Sigmoid colon (tissue), 7 donors: ENCODE results near the gene CYP24A1. TPM values are rescaled to one million over a fixed set of nuclear protein-coding genes. Genes with fewer than 3 reads are reported as not detected.

Experiments used
- DNase-seq: peaks from one replicate; pipeline ENCODE4 v3.0.0-alpha.2; 2019
- H3K27ac ChIP-seq, 4 donors: fragments of 200-600 bp; sonication (generic); one replicate each; pipeline ENCODE4 v1.5.1; 2016 to 2019; ENCODE audit warnings: mild to moderate bottlenecking in 1 of 4
- H3K27me3 ChIP-seq, 3 donors: fragments of 200-600 bp; sonication (generic); one replicate each; pipeline ENCODE4 v1.5.1; 2019; ENCODE audit warnings: mild to moderate bottlenecking in 1 of 3
- H3K36me3 ChIP-seq, 4 donors: fragments of 200-600 bp; sonication (generic); one replicate each; pipeline ENCODE4 v1.5.1; 2016 to 2019
- H3K4me1 ChIP-seq, 4 donors: fragments of 200-600 bp; sonication (generic); one replicate each; pipeline ENCODE4 v1.5.1; 2017 to 2019
- H3K4me3 ChIP-seq, 4 donors: fragments of 200-600 bp; sonication (generic); one replicate each; pipeline ENCODE4 v1.5.1; 2017 to 2019; ENCODE audit warnings: mild to moderate bottlenecking in 2 of 4, moderate library complexity in 1 of 4
- H3K9me3 ChIP-seq, 4 donors: fragments of 200-600 bp in 3 of 4; sonication (generic) in 3 of 4; one replicate each; pipeline versions ENCODE4 v1.5.1 to v1.6.1; 2013 to 2019
- EP300 ChIP-seq, 4 donors: sonication (generic); formaldehyde crosslinking; IDR thresholded peaks; one replicate each; pipeline ENCODE4 v1.6.1; 2017; ENCODE audit warnings: antibody characterized with exemption in 4 of 4
- POLR2A ChIP-seq, 2 donors: fragments of 450-650 bp; IDR thresholded peaks; one replicate each; pipeline ENCODE4 v1.6.1; 2016; ENCODE audit warnings: antibody characterized with exemption in 2 of 2, mild to moderate bottlenecking in 2 of 2, moderate library complexity in 2 of 2
- POLR2AphosphoS5 ChIP-seq, 4 donors: sonication (generic); formaldehyde crosslinking; IDR thresholded peaks; one replicate each; pipeline ENCODE4 v1.6.1; 2017; ENCODE audit warnings: antibody characterized with exemption in 4 of 4
- WGBS, 2 donors: extraction: QIAGEN DNeasy Blood & Tissue Kit; methylation state at CpG; one replicate each; pipeline ENCODE4 v1.1.7; 2013; 5-methylcytosine and 5-hydroxymethylcytosine counted together
- intact Hi-C: fragments of 100-400 bp; cut with DNase I; formaldehyde crosslinking; loops from one replicate; pipeline ENCODE4 v1.15.1; 2023
- polyA plus RNA-seq, 3 donors: library from polyadenylated mRNA; stranded (reverse); fragments of 200-250 nt; gene quantifications; one replicate each; pipeline ENCODE4 v1.2.3, GENCODE V29; 2013
- total RNA-seq, 4 donors: library from RNA; depleted of rRNA; stranded (reverse); fragments of >200 nt; gene quantifications; one replicate each; pipeline ENCODE4 v1.1.0, GENCODE V29; 2016
- TF ChIP-seq, protein P1 (sequence below), 4 experiments: fragments of 450-650 bp in 3 of 4; fragments of 200-600 bp in 1 of 4; IDR thresholded peaks; one replicate each; pipeline ENCODE4 v1.5.1; 2016 to 2019; ENCODE audit warnings: antibody characterized with exemption in 4 of 4, mild to moderate bottlenecking in 3 of 4, moderate library complexity in 2 of 4
- donor health status: healthy with polysubstance abuse.
- donor health status: Bipolar disorder and iron deficiency.
- donor health status: healthy.

Gene CYP24A1
- total and polyA plus RNA-seq, 7 donors, result 0.26 to 1.8 TPM; not detected in 5

DNA sequence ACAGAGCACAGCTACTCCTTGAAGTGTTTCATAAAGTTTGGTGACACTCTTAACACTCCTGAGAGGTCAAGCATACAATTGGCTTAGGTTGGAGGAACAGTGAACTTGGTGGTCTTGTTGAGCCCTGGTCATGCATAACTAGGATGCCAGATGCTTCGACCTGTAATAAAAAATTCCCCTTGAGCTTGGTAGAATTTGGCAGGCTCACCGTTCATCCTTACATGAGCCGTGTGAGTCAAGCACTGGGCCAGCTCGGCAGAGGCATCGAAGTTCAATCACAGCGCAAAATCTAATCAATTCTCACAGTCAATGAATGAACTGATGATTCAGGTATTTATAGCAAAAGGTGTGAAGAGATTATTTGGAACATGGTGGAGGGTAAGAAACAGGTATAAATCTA is 33.7 kb downstream of the CYP24A1 start:
- WGBS, 2 donors, result 91 to 93% methylated on average over 6 of the region's 6 CpGs

GRCh38 chr20:54139188-54139587 is 34.6 kb downstream of the CYP24A1 start:
- Histone ChIP-seq H3K9me3 (peaks cover 0 to 6% (median 0%) of the 10 kb centered on the region in 4 donors), H3K36me3 (no peaks in the 10 kb centered on the region), H3K27me3 (no peaks in the 10 kb centered on the region), H3K27ac (no peak overlapping the region), H3K4me3 (no peak overlapping the region), H3K4me1 (no peaks in the 10 kb centered on the region)
- intact Hi-C loops, result no loop called here
- DNase-seq, result no peak
- WGBS, 2 donors, result 89 to 92% methylated on average over 7 of the region's 7 CpGs
- no peak for TF ChIP-seq EP300 (IDR thresholded peaks at IDR 0.05)
- TF ChIP-seq, protein P1, sequence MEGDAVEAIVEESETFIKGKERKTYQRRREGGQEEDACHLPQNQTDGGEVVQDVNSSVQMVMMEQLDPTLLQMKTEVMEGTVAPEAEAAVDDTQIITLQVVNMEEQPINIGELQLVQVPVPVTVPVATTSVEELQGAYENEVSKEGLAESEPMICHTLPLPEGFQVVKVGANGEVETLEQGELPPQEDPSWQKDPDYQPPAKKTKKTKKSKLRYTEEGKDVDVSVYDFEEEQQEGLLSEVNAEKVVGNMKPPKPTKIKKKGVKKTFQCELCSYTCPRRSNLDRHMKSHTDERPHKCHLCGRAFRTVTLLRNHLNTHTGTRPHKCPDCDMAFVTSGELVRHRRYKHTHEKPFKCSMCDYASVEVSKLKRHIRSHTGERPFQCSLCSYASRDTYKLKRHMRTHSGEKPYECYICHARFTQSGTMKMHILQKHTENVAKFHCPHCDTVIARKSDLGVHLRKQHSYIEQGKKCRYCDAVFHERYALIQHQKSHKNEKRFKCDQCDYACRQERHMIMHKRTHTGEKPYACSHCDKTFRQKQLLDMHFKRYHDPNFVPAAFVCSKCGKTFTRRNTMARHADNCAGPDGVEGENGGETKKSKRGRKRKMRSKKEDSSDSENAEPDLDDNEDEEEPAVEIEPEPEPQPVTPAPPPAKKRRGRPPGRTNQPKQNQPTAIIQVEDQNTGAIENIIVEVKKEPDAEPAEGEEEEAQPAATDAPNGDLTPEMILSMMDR (IDR thresholded peaks at IDR 0.05), result no peak
- TF ChIP-seq POLR2AphosphoS5 (IDR thresholded peaks at IDR 0.05), result no peak
- TF ChIP-seq POLR2A (IDR thresholded peaks at IDR 0.05), result no peak

More for the DNA sequence above, 33.7 kb downstream of the CYP24A1 start:
- Histone ChIP-seq H3K36me3 (no peaks in the 10 kb centered on the region), H3K4me1 (no peaks in the 10 kb centered on the region), H3K4me3 (no peak overlapping the region), H3K27me3 (no peaks in the 10 kb centered on the region), H3K27ac (no peak overlapping the region), H3K9me3 (peaks cover 0 to 6% (median 0%) of the 10 kb centered on the region in 4 donors)
- intact Hi-C loops, result no loop called here
- DNase-seq, result no peak
- TF ChIP-seq EP300 (IDR thresholded peaks at IDR 0.05), result no peak
- TF ChIP-seq POLR2AphosphoS5 (IDR thresholded peaks at IDR 0.05), result no peak
- no peak for TF ChIP-seq POLR2A (IDR thresholded peaks at IDR 0.05)
- TF ChIP-seq, protein P1 (IDR thresholded peaks at IDR 0.05), result no peak

DNA sequence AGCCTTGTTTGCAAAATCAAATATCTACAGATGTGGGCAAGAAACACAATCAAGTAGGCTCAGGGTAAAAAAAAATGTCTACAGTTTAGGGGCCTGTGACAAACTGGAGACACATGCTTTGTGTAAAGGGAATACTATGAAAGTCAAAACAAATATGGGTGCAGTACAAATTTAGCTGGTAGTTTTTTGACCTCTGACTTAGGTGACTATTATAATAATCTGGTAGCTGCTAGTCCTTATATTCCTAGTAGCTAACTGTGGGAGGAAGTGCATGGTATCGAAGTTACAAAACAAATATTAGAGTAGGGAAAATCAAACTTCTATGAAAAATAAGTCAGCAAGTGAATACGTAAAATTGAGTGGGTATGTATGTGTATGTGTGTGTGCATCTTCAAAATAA is 35.4 kb downstream of the CYP24A1 start:
- WGBS, 2 donors, result 86 to 88% methylated on average over 2 of the region's 2 CpGs
- peaks cover 0 to 6% (median 0%) of the 10 kb centered on the region in 4 donors for H3K9me3 ChIP-seq
- no peaks in the 10 kb centered on the region for H3K27me3 ChIP-seq
- DNase-seq, result no peak
- H3K4me1 ChIP-seq, result no peaks in the 10 kb centered on the region
- no peak for TF ChIP-seq POLR2AphosphoS5 (IDR thresholded peaks at IDR 0.05)
- TF ChIP-seq POLR2A (IDR thresholded peaks at IDR 0.05), result no peak
- no peak for TF ChIP-seq EP300 (IDR thresholded peaks at IDR 0.05)
- TF ChIP-seq, protein P1 (IDR thresholded peaks at IDR 0.05), result no peak
- no peak overlapping the region for H3K27ac ChIP-seq
- H3K36me3 ChIP-seq, result no peaks in the 10 kb centered on the region
- no peak overlapping the region for H3K4me3 ChIP-seq
- intact Hi-C loops, result no loop called here

DNA sequence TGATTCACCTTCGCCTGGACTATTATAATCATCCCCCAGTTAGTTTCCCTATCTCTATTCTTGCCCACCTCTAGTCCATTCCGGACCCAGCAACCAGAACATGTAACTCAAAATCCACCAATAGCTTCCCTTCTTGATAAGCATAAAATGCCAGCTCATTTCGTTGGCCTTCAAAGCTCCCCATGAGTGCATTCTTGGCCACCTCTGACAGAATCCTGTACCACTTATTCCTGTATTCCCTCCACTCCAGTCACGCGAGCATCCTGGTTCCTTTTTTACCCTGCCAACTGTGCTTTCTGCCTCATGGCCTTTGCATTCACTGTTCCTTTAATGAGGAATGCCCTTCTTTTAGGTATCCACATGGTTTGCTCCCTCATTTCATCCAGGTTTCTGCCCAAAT is 36.7 kb downstream of the CYP24A1 start:
- Histone ChIP-seq H3K4me1 (no peaks in the 10 kb centered on the region), H3K9me3 (peaks cover 0 to 6% (median 0%) of the 10 kb centered on the region in 4 donors), H3K27me3 (no peaks in the 10 kb centered on the region), H3K36me3 (no peaks in the 10 kb centered on the region), H3K4me3 (no peak overlapping the region), H3K27ac (no peak overlapping the region)
- 91 to 93% methylated on average over 5 of the region's 5 CpGs for WGBS, 2 donors
- TF ChIP-seq, protein P1 (IDR thresholded peaks at IDR 0.05), result no peak
- TF ChIP-seq EP300 (IDR thresholded peaks at IDR 0.05), result no peak
- TF ChIP-seq POLR2A (IDR thresholded peaks at IDR 0.05), result no peak
- no peak for TF ChIP-seq POLR2AphosphoS5 (IDR thresholded peaks at IDR 0.05)
- DNase-seq, result no peak
- intact Hi-C loops, result no loop called here
